NCI-H345 treated with DMSO at 0.1 percent for 48 hours (cell line): ENCODE results near the gene GSG1L.

Source experiments
- DNase-seq: peaks from one replicate; lab custom pipeline; 2025; ENCODE audit not compliant: unreplicated experiment; lab: John Stamatoyannopoulos, UW

GSG1L gene

GRCh38 chr16:28092721-28093384 is 29.3 kb upstream of the GSG1L start:
- DNase-seq: no peak

- DNase-seq: no peak
Observed at GRCh38 chr16:28091656-28092055, 28.1 kb upstream of the GSG1L start.

GRCh38 chr16:28090646-28091377 is 27.3 kb upstream of the GSG1L start:
- DNase-seq: no peak

GRCh38 chr16:28089992-28090365 is 26.5 kb upstream of the GSG1L start:
- no peak for DNase-seq

GRCh38 chr16:28089205-28089991 is 25.9 kb upstream of the GSG1L start:
- DNase-seq: no peak

- DNase-seq: no peak
Observed at GRCh38 chr16:28087675-28088300, 24.3 kb upstream of the GSG1L start.

GRCh38 chr16:28087140-28087660 is 23.7 kb upstream of the GSG1L start:
- no peak for DNase-seq

GRCh38 chr16:28086186-28087139 is 22.9 kb upstream of the GSG1L start:
- DNase-seq: no peak

- no peak for DNase-seq
Observed at GRCh38 chr16:28085389-28086171, 22.1 kb upstream of the GSG1L start.

GRCh38 chr16:28084209-28084608 is 20.7 kb upstream of the GSG1L start:
- DNase-seq: no peak

GRCh38 chr16:28082624-28083023 is 19.1 kb upstream of the GSG1L start:
- DNase-seq: no peak

- no peak for DNase-seq
Observed at GRCh38 chr16:28081391-28081968, 18.0 kb upstream of the GSG1L start.

GRCh38 chr16:28078261-28078660 is 14.7 kb upstream of the GSG1L start:
- DNase-seq: no peak

GRCh38 chr16:28073836-28074235 is 10.3 kb upstream of the GSG1L start:
- DNase-seq: no peak

GRCh38 chr16:28072087-28072486 is 8.6 kb upstream of the GSG1L start:
- DNase-seq: no peak

GRCh38 chr16:28069971-28070794 is 6.7 kb upstream of the GSG1L start:
- DNase-seq: no peak

GRCh38 chr16:28068976-28069375 is 5.5 kb upstream of the GSG1L start:
- DNase-seq: no peak
